HG03469 (cell line): ENCODE measurements around the gene VENTX.

Source experiments
- ATAC-seq: cut with Tn5 transposase; IDR thresholded peaks from one replicate; pipeline ENCODE4 v1.9.1; 2021; ENCODE audit warnings: mild to moderate bottlenecking, moderate library complexity, moderate number of reproducible peaks; ENCODE audit not compliant: unreplicated experiment

Gene VENTX, protein sequence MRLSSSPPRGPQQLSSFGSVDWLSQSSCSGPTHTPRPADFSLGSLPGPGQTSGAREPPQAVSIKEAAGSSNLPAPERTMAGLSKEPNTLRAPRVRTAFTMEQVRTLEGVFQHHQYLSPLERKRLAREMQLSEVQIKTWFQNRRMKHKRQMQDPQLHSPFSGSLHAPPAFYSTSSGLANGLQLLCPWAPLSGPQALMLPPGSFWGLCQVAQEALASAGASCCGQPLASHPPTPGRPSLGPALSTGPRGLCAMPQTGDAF

DNA sequence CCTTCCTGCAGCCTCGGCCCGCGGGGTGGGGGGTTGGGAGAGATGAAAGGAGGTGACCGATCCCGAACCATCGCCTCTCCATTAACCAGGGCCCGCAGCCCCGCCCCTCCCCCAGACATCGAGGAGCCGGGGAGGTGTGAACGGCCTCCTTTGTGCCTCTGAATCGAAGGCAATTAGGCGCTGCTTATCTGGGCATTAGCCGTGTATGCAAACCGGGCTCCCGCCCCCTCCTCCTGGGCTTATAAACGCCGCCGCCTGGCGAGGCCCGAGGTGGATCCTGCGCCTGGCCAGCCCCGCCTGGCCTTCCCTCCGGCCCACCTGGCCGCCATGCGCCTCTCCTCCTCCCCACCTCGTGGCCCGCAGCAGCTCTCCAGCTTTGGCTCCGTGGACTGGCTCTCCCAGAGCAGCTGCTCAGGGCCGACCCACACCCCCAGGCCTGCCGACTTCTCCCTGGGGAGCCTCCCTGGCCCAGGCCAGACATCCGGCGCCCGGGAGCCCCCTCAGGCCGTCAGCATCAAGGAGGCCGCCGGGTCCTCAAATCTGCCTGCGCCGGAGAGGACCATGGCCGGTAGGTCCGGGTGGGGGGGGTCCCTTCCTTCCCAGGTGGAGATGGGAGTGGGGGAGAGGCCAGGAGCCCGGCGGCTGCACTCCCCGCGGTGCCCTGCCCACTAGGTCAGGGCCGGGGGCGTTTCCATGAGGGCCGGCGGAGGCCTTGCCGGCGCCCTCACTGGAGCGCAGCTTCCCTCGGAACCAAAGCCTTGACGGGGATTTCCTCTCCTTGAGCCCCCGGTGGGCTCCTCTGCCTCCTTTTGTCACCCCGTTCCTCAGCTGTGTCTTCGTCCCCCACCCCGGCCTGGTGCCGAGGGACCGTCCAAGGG lies at the start of gene VENTX:
TSS of gene VENTX (plus strand) at position 268 of the 878 bp plus-strand sequence. CDS start at position 328, 60 bp downstream.
- no peak for ATAC-seq

DNA sequence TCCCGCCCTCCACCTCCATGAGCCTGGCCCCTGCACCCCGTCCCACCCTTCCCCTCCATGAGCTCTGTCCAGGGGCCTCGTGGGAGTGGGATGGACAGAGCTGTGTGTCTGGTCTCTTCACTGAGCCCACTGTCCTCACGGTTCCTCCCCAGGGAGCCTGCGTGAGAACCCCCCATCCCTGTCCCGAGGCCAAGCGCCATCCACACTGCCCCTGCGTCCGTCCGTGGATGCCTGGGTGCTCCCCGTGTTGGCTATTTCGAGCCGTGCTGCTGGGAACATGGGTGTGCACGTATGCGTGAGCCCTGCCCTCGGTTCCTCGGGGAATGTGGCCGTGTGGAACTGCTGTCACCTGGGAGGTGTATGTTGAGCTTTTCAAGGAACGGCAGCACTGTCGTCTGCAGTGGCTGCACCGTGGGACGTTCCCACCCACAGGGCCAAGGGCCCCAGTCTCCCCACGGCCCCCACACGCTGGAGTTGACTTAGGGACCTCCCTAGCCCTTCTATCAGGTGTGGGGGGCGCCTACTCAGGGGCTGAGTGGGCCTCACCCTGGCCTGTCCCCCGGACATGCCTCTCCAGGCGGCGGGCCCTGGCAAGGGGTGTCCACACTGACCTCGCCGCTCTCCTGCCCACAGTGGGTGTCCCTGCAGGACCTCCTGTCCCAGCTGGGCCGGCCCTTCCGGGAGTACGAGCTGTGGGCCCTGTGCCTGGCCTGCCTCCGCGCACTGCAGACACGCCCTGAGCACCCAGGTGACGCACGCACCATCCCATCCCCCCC lies 49.6 kb upstream of the VENTX start:
- ATAC-seq: no peak

DNA sequence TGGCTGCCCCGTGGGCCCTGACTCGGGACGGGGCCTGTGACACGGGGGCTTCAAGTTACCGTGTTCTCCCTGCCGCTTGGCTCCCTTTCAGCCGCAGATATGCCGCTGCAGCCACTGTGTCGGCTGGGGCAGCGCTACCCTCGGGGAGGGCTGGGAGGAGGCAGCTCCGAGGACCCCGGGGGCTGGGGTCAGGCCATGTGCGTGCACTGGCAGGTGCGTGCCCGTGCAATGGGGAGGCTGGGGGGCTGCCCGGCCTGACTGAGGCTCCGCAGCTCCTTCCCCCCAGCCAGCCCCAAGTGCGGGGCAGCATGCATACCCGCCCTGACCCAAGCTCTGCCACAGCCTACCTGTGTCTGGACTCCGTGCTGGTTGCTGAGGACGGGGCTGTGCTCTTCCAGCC lies 48.4 kb upstream of the VENTX start:
- ATAC-seq: no peak

DNA sequence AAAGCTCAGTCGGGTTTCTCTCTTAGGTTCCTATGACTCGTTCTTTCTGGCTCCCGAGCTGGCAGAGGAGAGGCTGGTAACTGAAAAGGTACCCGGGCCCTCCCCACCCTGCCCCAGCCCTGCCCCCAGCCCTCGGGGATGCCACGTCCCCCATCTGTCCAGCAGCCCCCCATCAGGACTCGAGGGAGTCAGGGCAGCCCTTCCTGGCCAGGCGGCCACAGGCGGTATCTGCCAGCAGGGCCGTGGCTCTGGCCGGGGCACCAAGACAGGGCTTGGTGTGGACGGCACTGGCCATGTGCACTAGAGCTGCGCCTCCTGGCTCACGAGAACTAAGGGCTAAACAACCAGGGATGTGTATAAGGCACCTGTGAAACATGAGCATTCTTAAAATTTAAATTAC lies 47.9 kb upstream of the VENTX start:
- ATAC-seq: no peak

DNA sequence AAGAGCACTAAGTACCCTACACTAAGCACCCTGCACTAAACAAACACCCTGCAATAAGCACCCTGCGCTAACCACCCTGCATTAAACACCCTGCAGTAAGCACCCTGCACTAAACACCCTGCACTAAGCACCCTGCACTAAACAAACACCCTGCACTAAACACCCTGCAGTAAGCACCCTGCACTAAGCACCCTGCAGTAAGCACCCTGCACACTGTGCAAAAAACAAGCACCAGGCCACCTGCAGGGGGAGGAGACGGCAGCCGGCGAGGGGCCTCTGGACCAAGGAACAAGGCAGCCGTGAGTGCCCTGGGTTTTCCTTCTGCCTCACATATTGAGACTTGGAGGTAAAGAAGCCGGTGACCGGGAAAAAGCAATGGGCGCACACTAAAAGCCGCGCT lies 47.4 kb upstream of the VENTX start:
- ATAC-seq: no peak

DNA sequence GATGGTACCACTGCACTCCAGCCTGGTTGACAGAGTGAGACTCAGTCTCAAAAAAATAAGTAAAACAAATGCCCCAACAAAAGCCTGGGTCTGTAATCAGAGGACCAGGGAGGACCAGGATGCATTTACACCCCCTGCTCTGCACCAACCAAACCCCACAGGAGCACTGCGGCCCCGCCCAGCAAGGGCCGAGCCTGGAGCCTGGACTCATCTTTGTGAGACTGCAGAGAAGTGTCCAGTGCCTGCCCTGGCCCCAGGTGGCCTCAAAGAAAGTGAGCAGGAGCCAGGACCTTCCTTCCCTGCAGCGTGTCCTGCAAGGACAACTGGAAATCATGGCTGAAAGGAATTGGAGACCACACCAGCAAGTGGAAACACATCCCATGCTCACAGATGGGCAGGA lies 46.0 kb upstream of the VENTX start:
- no peak for ATAC-seq

DNA sequence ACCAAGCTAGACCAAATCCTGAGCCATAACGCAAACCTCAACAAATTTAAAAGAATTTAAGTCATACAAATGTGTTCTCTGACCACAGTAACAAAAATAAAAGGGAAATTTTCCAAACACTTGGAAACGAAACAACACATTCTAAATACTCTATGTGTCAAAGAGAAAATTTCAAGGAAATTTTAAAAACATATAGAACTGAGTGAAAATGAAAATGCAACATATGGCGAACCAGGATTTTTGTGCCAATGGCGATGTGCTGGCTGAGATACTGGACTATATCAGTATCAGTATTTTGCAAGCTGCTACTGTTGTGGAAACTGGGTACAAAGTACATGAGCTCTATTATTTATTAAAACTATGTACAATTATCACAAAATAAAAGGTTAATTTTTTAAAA lies 43.5 kb upstream of the VENTX start:
- no peak for ATAC-seq

DNA sequence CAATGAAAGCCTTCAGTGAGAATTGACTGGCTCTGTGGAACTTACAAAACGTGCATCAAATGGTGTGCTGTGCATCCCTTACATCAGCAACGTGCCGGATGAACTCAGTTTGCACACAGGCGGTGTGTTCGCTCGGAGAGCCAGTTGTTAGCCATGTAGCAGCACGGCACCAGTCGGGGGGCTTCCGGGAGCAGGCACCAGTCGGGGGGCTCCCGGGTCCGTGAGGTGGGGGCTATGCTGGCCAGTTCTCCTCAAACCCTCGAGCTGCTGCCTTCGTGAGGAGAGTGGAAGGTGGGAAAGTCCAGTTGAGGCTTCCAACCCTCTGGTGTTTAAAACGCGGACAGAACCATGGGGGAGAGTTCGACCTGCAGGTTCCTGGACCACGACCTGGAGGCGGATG lies 42.6 kb upstream of the VENTX start:
- ATAC-seq: no peak

DNA sequence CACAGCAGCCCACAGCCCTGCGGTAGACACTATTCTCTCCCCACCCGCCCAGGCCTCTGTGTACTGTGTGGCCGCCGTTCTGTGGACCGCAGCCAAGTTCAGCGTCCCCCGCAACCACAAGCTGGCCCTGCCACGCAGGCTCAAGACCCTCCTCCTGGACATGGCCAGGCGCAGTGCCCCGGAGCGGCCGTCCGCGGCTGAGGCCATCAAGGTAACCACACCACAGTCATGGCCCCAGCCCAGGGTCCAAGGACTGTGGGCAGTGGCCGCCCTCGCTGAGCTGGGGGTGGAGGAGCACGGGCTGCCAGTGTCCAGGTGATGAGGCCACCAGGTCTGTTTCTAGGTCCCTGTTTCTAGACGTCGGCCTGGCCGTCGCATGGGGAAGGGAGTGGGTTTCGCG lies 42.0 kb upstream of the VENTX start:
- ATAC-seq: no peak

DNA sequence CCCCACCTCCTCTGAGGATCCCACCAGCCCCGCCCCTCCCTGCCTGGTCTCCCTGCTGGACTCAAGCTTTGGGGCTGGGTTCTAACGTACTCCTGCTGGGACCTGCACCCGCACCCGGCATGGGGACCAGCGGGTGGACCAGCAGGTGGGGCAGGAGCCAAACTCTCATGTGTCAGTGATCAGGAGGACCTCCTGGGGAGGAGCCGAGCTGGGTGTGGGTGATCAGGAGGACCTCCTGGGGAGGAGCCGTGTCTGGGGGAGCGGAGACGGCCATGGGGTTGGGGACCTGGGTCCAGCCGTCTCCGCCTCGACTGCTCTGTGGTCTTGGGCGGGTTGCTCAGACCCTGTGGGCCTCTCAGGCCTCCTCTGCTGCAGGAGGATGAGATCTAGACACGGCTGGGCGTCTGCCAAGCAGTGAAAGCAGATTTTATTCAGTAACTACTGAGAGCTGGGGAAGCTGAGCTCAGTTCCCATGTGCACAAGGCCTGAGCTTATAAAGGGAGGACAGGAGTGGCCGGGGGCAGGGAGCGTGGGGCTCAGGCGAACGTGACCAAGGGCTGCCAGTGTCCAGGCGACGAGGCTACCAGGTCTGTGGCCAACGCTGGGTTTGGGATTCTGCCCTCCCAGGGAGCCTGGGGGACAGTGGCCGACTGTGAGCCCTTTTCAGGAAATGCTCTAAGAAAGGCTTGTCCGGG lies 41.3 kb upstream of the VENTX start:
- ATAC-seq: no peak

DNA sequence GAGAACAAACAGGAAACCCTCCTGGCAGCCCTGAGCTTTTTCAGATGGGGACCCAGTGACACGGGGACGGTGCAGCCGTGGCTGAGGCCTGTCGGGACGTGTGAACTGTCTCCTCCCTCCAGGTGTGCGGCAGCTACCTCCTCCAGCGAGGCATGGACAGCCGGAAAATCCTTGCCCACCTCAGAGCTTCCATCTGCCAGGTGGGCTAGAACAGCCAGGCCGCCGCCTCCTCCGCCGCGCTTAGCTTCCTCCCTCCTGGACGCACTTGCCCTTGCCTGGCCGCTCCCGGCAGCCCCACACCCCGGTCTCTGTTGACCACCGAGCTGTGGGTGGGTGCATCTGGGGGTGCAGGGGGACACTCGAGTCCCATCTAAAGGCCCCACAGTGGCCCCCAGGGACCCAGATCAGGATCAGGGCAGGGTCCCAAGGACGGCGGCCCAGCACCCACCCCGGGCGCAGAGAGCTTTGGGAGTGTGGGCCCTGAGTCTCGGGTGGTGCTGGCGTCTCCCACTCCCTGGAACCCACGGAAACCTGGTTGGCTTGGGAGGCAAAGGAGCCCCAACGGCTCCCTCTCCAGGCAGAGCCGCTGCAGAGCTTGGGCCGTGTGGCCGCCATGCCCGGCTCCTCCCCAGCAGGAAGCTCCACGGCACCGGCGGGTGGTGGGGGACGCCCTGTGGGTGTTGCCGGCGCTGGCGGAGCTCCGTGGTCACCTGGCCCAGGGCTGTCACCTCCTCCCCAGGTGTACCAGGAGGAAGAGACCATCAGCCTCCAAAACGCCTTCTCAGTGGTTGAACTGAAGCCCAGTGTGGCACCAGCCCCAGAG lies 40.5 kb upstream of the VENTX start:
- ATAC-seq: no peak

DNA sequence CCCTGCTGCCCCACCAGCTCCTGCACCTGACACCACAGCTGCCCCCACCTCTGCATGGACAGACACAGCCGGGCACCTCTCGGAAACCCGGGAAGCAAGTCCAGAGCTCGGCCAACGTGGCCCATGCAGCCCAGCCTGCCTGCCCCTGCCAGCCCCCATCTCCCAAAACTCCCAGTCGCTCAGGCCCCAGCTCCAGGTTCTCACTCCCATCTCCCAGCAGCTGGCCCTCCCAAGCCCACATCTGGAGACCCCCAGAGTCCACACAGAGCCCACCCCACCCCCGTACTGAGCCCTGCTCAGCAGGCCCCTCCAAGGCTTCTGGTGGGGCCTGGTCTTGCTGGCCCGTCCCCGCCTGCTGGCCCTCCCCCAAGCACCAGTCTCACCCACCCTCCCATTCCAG lies 39.9 kb upstream of the VENTX start:
- no peak for ATAC-seq

DNA sequence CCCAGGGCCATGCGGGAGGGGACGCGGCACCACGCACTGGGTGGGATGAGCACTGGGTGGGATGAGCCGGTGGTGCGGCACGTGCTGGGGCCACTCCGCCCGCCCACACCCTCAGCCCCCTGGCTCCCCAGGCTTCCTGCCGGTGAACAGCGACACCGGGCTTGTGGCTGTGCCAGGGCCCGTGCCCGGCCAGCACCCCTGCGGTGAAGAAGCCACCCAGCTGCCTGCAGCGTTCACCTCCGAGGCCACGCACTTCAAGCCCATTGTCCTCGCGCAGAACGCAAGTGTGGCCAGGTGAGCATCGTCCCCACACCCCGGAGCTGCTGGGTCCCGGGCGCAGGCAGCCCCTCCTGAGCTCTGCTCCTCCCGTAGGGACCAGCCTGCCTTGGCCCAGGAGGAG lies 39.4 kb upstream of the VENTX start:
- no peak for ATAC-seq

DNA sequence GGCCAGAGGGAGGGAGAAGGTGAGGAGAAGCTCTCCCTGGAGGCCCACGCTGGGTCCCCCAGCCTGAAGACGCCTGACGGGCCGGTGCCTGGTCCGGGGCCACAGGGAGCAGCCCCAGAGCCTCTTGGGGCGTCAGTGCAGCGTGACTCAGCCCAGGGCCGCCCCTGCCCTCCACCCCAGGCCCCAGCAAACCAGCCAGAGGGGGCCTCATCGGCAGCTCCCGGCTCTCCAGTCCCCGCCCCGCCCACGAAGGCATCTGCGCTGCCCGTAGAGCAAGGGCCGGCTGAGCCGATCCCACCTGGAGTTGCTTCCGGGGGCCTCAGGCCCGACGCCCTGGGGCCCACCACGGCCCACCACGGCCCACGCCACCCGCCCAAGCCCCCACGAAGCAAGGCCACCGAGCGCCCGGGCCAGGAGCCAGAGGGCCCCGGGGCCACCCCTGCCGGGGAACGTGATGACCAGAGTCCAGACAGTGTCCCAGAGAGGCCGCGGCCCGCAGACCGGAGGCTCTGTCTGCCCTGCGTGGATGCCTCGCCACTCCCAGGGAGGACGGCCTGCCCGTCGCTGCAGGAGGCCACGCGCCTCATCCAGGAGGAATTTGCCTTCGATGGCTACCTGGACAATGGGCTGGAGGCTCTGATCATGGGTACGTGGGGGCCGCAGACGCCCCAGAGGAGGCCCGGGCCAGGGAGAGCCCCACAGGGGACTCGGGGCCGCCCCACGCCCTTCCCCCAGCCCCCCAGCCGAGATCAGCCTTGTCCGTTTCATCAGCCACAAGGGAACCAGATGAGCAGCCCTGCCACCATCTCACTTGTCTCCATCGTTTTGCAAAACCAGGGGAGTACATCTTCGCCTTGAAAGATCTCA lies 38.8 kb upstream of the VENTX start:
- no peak for ATAC-seq

DNA sequence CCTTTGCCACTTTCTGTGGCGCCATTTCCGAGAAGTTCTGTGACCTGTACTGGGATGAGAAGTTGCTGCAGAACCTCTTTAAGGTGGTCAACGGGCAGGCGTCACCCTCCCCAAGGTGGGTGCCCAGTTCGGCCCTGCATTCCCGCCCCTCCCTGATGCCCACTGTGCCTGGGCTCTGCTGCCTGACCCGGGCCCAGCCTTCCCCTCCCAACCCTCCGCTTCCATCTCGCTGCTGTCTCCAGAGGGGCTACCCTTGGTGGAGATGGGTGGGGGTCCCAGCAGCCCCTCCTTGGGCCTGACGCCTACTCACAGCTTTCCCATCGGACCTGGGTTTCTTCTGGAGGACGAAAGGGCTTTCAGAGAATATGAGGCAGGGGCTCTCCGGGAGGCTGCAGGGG lies 38.2 kb upstream of the VENTX start:
- ATAC-seq: no peak

DNA sequence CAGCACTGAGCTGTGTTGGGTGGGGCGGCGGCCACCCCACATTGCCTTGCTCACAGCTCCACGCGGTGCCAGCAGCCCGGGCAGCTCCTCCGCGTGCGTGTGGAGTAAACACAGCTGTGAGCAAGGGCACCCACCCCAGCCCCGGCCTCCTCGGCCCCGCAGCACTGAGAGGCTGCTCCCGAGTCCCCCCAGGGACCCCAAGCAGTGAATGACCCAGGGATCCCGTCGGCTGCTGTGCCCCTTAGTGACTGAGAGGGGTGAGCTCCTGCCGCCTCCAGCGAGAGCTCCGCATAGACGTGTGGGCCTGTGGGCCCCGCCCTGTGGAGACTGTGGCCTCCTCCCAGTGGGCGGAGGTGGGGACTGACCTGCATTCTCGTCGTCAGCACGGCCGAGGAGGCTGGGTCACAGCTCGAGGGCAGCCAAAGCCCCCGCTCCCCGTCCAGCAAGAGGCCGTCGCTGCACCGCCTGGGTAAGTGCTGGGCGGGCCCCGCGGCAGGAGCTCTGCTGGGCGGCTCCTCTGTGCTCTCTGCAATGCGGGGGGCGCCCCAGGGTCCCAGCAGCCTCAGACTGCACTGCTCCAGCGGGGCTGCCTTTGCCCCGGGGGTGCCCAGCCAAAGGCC lies 37.6 kb upstream of the VENTX start:
- no peak for ATAC-seq

DNA sequence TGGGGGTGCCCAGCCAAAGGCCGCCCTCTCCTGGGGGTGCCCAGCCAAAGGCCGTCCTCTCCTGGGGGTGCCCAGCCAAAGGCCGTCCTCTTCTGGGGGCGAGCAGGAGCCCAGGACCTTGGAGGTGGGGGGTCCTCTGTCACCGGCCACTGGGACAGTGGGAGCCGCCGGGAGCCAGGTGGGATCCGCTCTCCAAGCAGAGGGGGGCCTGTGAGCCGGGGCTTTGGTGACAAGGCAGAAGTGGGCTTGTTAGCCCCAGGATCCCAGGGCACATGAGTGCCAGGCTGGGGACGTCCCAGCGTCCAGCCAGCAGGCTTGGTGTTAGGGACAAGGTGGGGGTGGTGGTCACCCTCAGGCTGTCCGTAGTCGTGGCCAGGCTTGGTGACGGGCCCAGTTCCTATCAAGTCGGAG lies 37.0 kb upstream of the VENTX start:
- no peak for ATAC-seq

DNA sequence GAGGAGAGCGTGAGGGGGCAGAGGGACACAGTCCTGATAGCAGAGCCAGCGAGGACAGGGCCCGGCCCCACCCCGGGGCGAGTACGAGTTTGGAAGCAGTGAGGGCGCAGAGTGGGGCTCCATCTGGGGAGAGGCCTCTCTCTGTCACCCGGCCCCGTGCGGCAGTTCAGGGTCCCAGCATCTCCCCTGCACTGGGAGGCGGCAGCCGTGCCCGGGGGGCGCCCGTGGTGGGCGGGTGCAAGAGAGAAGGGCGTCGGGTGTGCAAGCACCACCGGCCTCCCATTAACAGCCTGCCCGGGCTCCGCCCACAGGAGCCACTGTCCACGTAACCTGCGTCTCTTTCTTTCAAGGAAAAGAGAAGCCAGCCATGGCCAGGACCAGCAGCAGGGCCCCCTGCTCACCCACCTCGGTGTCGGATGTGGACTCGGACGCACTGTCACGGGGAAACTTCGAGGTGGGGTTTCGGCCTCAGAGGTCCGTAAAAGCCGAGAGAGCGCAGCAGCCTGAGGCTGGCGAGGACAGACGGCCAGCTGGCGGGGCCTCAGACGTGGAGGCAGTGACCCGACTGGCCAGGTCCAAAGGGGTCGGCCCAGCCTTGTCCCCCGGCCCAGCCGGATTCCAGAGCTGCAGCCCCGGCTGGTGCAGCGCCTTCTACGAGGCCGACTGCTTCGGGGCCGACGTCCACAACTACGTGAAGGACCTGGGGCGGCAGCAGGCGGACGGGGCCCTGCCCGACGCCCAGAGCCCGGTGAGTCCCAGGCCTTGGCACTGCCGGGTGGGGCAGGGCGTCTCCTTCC lies 36.3 kb upstream of the VENTX start:
- no peak for ATAC-seq
